ENCODE data around the gene EIF4E. TPM values are rescaled to one million over a fixed set of nuclear protein-coding genes. Genes with fewer than 3 reads are reported as not detected.

EIF4E gene
- total and polyA plus RNA-seq, 11 donors: 8.3 to 93.2 (median 62.2) TPM

- Histone ChIP-seq H3K4me3 (no peak overlapping the region), H3K27me3 (no peaks in the 10 kb centered on the region), H3K4me1 (peaks cover 0 to 49% (median 25%) of the 10 kb centered on the region in 12 donors), H3K27ac (no peak overlapping the region), H3K9me3 (no peaks in the 10 kb centered on the region), H3K36me3 (no peaks in the 10 kb centered on the region)
- intact Hi-C loops (cut with DNase I): no loop called here
- ATAC-seq (no peak), DNase-seq (no peak)
- TF ChIP-seq CTCF (IDR thresholded peaks at IDR 0.05) (no peak), POLR2A (IDR thresholded peaks at IDR 0.05) (no peak)
- WGBS, 4 donors: 52 to 72% (median 62%) methylated on average over 3 of the region's 3 CpGs
Observed at GRCh38 chr4:98908182-98908581, 20.8 kb downstream of the EIF4E start.

GRCh38 chr4:98905839-98906238 lies 23.1 kb downstream of the EIF4E start:
- H3K27ac ChIP-seq: no peak overlapping the region
- H3K4me1 ChIP-seq: peaks cover 0 to 48% (median 24%) of the 10 kb centered on the region in 12 donors
- peaks cover 0 to 10% (median 9%) of the 10 kb centered on the region in 9 donors for H3K36me3 ChIP-seq
- H3K4me3 ChIP-seq: no peak overlapping the region
- DNase-seq (no peak), ATAC-seq (no peak)
- TF ChIP-seq POLR2A (IDR thresholded peaks at IDR 0.05) (no peak), CTCF (IDR thresholded peaks at IDR 0.05) (no peak)
- no peaks in the 10 kb centered on the region for H3K27me3 ChIP-seq
- H3K9me3 ChIP-seq: no peaks in the 10 kb centered on the region
- intact Hi-C loops (cut with DNase I): no loop called here

GRCh38 chr4:98905297-98905696 lies 23.6 kb downstream of the EIF4E start:
- H3K9me3 ChIP-seq: no peaks in the 10 kb centered on the region
- intact Hi-C loops (cut with DNase I): no loop called here
- WGBS, 4 donors: 96 to 98% (median 97%) methylated on average over 3 of the region's 3 CpGs

DNA sequence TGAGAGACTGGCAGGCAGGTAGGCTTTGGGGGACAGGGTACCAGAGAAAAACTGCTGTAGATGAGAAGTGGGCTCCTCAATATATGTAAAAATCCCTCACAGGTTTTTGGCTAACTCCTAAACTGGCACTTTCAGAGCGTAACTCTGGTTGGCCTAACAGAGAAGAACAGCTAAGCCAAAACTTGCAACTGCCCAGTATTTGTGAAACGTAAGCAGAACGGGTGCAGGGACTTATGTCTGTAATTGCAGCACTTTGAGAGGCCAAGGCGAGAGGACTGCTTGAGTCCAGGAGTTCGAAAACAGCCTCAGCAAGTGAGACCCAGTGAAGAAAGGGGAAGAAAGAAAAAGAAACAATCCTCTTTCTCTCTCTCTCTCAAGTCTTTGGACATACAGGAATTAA lies 25.0 kb downstream of the EIF4E start:
- H3K27me3 ChIP-seq: no peaks in the 10 kb centered on the region
- no peak overlapping the region for H3K4me3 ChIP-seq
- H3K27ac ChIP-seq: no peak overlapping the region
- peaks cover 0 to 32% (median 15%) of the 10 kb centered on the region in 12 donors for H3K4me1 ChIP-seq
- no peak for ATAC-seq
- peaks cover 0 to 28% (median 18%) of the 10 kb centered on the region in 9 donors for H3K36me3 ChIP-seq
- 85 to 91% (median 90%) methylated on average over 5 of the region's 5 CpGs for WGBS, 4 donors
- intact Hi-C loops (cut with DNase I): no loop called here
- H3K9me3 ChIP-seq: no peaks in the 10 kb centered on the region
- DNase-seq: no peak
- no peak for TF ChIP-seq CTCF (IDR thresholded peaks at IDR 0.05)
- TF ChIP-seq POLR2A (IDR thresholded peaks at IDR 0.05): no peak

More at GRCh38 chr4:98905297-98905696, 23.6 kb downstream of the EIF4E start:
- Histone ChIP-seq H3K36me3 (peaks cover 0 to 16% (median 14%) of the 10 kb centered on the region in 9 donors), H3K4me3 (no peak overlapping the region), H3K4me1 (peaks cover 0 to 42% (median 20%) of the 10 kb centered on the region in 12 donors), H3K27me3 (no peaks in the 10 kb centered on the region), H3K27ac (no peak overlapping the region)
- DNase-seq (no peak), ATAC-seq (no peak)
- no peak for TF ChIP-seq POLR2A (IDR thresholded peaks at IDR 0.05)
- TF ChIP-seq CTCF (IDR thresholded peaks at IDR 0.05): no peak

All from heart left ventricle (tissue), 16 donors.